HG03378 (cell line): ENCODE measurements around the gene ANK3.

Source experiments
- ATAC-seq: cut with Tn5 transposase; IDR thresholded peaks from one replicate; pipeline ENCODE4 v1.9.1; 2021; ENCODE audit warnings: mild to moderate bottlenecking, moderate library complexity; ENCODE audit not compliant: unreplicated experiment

ANK3 gene

GRCh38 chr10:60380781-60381180, 8.9 kb downstream of the ANK3 start:
- no peak for ATAC-seq

GRCh38 chr10:60377955-60378354, 11.7 kb downstream of the ANK3 start:
- ATAC-seq, result no peak

- no peak for ATAC-seq
Measured at GRCh38 chr10:60377042-60377352, 12.7 kb downstream of the ANK3 start.

- no peak for ATAC-seq
Measured at GRCh38 chr10:60376221-60377041, 13.2 kb downstream of the ANK3 start.

- ATAC-seq, result no peak
Measured at GRCh38 chr10:60375293-60376004, 14.2 kb downstream of the ANK3 start.

GRCh38 chr10:60374836-60375235, 14.8 kb downstream of the ANK3 start:
- no peak for ATAC-seq

- no peak for ATAC-seq
Measured at GRCh38 chr10:60372436-60372835, 17.2 kb downstream of the ANK3 start.

GRCh38 chr10:60369547-60369930, 20.1 kb downstream of the ANK3 start:
- ATAC-seq, result no peak

- no peak for ATAC-seq
Measured at GRCh38 chr10:60368875-60369546, 20.7 kb downstream of the ANK3 start.

GRCh38 chr10:60367901-60368300, 21.8 kb downstream of the ANK3 start:
- no peak for ATAC-seq

- ATAC-seq, result no peak
Measured at GRCh38 chr10:60367431-60367830, 22.2 kb downstream of the ANK3 start.

- ATAC-seq, result no peak
Measured at GRCh38 chr10:60367024-60367423, 22.7 kb downstream of the ANK3 start.

- ATAC-seq, result no peak
Measured at GRCh38 chr10:60363187-60363586, 26.5 kb downstream of the ANK3 start.

GRCh38 chr10:60362461-60362860, 27.2 kb downstream of the ANK3 start:
- ATAC-seq, result no peak

GRCh38 chr10:60359066-60359465, 30.6 kb downstream of the ANK3 start:
- no peak for ATAC-seq

- peak; percentile 91 for ATAC-seq
Measured at GRCh38 chr10:60358282-60358681, 31.4 kb downstream of the ANK3 start.

GRCh38 chr10:60353519-60354258, 36.0 kb downstream of the ANK3 start:
- no peak for ATAC-seq

GRCh38 chr10:60352105-60352504, 37.6 kb downstream of the ANK3 start:
- ATAC-seq, result peak; percentile 62

GRCh38 chr10:60351191-60351853, 38.4 kb downstream of the ANK3 start:
- peak; percentile 63 for ATAC-seq

GRCh38 chr10:60350400-60350799, 39.3 kb downstream of the ANK3 start:
- no peak for ATAC-seq

- no peak for ATAC-seq
Measured at GRCh38 chr10:60349426-60349825, 40.2 kb downstream of the ANK3 start.
